Measurements from ENCODE around the gene CCDC197. TPM values are rescaled to one million over a fixed set of nuclear protein-coding genes. Genes with fewer than 3 reads are reported as not detected.

CCDC197 gene
- total RNA-seq, 1 donor = not detected

DNA sequence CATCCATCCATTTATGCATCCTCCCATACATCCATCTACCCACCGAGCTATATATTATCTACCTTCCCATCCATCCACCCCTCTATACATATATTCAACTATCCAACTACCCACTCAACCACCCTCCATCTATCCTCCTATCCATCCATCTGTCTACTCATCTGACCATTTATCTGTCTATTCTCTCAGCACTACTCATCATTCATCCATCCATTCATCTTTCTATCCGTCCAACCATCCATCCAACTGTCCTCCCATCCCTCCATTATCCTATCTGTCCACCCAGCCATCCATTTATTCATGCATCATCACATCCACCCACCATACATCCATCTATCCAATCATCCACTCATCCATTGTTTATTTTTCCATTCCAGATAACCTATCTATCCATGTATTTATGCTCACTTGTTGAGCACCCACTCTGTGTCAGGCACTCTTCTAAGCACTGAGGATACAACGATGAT is 32.2 kb upstream of the CCDC197 start:
- no peaks in the 10 kb centered on the region for H3K9me3 ChIP-seq (ENCODE audit: low read depth, low read length)
- H2AFZ ChIP-seq (ENCODE audit: low read length) = no peak overlapping the region
- no peaks in the 10 kb centered on the region for H4K20me1 ChIP-seq (ENCODE audit: insufficient read depth, low read length)
- no peak overlapping the region for H3K4me3 ChIP-seq (ENCODE audit: insufficient read depth, low read length)
- H3K4me1 ChIP-seq (ENCODE audit: insufficient read depth, low read length) = peaks cover 15% of the 10 kb centered on the region
- H3K27ac ChIP-seq (ENCODE audit: low read depth, low read length) = peak overlapping the region; percentile 69
- no peaks in the 10 kb centered on the region for H3K79me2 ChIP-seq (ENCODE audit: insufficient read depth, low read length)
- H3K27me3 ChIP-seq (ENCODE audit: insufficient read depth, low read length) = no peaks in the 10 kb centered on the region
- H3K4me2 ChIP-seq (ENCODE audit: insufficient read depth, low read length) = no peak overlapping the region
- no peak for DNase-seq (ENCODE audit: insufficient read length, low spot score, missing footprints)
- TF ChIP-seq, protein P1, sequence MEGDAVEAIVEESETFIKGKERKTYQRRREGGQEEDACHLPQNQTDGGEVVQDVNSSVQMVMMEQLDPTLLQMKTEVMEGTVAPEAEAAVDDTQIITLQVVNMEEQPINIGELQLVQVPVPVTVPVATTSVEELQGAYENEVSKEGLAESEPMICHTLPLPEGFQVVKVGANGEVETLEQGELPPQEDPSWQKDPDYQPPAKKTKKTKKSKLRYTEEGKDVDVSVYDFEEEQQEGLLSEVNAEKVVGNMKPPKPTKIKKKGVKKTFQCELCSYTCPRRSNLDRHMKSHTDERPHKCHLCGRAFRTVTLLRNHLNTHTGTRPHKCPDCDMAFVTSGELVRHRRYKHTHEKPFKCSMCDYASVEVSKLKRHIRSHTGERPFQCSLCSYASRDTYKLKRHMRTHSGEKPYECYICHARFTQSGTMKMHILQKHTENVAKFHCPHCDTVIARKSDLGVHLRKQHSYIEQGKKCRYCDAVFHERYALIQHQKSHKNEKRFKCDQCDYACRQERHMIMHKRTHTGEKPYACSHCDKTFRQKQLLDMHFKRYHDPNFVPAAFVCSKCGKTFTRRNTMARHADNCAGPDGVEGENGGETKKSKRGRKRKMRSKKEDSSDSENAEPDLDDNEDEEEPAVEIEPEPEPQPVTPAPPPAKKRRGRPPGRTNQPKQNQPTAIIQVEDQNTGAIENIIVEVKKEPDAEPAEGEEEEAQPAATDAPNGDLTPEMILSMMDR (IDR thresholded peaks at IDR 0.05; ENCODE audit: extremely low read depth, low read depth, low read length) = no peak
- H3K36me3 ChIP-seq (ENCODE audit: insufficient read depth, low read length) = no peaks in the 10 kb centered on the region

DNA sequence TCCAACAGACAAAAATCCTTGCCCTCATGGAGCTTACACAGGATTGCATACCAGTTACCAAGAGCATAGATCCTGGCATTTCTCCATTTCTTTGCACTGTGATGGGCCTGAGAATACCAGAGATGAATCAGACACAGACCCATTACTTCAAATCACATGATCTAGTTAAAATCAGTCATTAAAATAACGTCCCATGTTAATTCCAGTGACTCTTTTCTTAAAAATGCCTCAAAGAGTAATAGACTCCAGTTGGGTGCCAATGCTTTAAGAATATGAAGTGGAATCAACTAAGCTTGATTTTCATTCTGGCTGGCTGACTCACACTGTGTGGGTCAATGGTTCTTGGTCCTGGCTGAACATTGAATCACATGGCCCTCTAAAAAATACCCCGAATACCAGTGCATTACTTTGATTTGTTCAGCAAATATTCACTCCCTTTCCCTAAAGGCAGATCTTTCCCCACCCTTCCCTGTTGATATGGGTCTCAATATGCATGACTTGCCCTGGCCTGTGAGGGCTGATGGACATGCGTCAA is 31.7 kb upstream of the CCDC197 start:
- Histone ChIP-seq H3K36me3 (ENCODE audit: insufficient read depth, low read length) (no peaks in the 10 kb centered on the region), H3K79me2 (ENCODE audit: insufficient read depth, low read length) (no peaks in the 10 kb centered on the region), H3K9me3 (ENCODE audit: low read depth, low read length) (no peaks in the 10 kb centered on the region), H4K20me1 (ENCODE audit: insufficient read depth, low read length) (no peaks in the 10 kb centered on the region), H3K4me1 (ENCODE audit: insufficient read depth, low read length) (peaks cover 10% of the 10 kb centered on the region), H3K27me3 (ENCODE audit: insufficient read depth, low read length) (no peaks in the 10 kb centered on the region), H3K27ac (ENCODE audit: low read depth, low read length) (peak overlapping the region; percentile 72), H2AFZ (ENCODE audit: low read length) (no peak overlapping the region), H3K4me2 (ENCODE audit: insufficient read depth, low read length) (no peak overlapping the region), H3K4me3 (ENCODE audit: insufficient read depth, low read length) (no peak overlapping the region)
- peak; percentile 97 for DNase-seq (ENCODE audit: insufficient read length, low spot score, missing footprints)
- TF ChIP-seq, protein P1 (IDR thresholded peaks at IDR 0.05; ENCODE audit: extremely low read depth, low read depth, low read length) = no peak

DNA sequence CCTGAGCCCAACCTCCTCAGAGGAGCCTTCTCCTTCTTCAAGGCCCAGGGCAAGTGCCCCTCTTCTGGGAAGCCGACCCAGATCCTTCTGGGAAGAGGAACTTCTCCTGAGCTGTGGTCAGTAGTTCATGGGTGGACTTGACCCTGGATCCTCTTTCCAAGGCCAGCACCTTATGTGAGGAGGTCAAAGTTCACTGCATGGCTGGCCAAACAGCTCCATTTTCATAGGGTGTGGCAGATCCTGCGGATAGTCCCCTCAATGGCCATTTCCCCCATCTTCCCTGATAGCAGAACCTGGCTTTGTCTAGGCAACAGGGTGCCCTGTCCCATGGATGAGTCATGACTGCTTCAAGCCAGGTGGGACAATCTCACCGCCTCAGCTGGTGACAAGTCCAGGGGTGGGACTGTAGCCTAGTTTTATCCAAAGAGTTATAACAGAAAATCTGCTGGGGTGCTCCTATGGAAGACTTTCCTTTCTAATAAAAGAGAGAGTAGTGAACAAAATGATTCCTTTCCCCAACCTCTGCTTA is 31.1 kb upstream of the CCDC197 start:
- Histone ChIP-seq H3K79me2 (ENCODE audit: insufficient read depth, low read length) (no peaks in the 10 kb centered on the region), H3K9me3 (ENCODE audit: low read depth, low read length) (no peaks in the 10 kb centered on the region), H3K4me2 (ENCODE audit: insufficient read depth, low read length) (peak overlapping the region; percentile 24), H3K27ac (ENCODE audit: low read depth, low read length) (peak overlapping the region; percentile 72), H3K4me3 (ENCODE audit: insufficient read depth, low read length) (no peak overlapping the region), H3K4me1 (ENCODE audit: insufficient read depth, low read length) (peaks cover 12% of the 10 kb centered on the region), H4K20me1 (ENCODE audit: insufficient read depth, low read length) (no peaks in the 10 kb centered on the region), H2AFZ (ENCODE audit: low read length) (no peak overlapping the region), H3K27me3 (ENCODE audit: insufficient read depth, low read length) (no peaks in the 10 kb centered on the region), H3K36me3 (ENCODE audit: insufficient read depth, low read length) (no peaks in the 10 kb centered on the region)
- TF ChIP-seq, protein P1 (IDR thresholded peaks at IDR 0.05; ENCODE audit: extremely low read depth, low read depth, low read length) = no peak
- DNase-seq (ENCODE audit: insufficient read length, low spot score, missing footprints) = peak; percentile 18

DNA sequence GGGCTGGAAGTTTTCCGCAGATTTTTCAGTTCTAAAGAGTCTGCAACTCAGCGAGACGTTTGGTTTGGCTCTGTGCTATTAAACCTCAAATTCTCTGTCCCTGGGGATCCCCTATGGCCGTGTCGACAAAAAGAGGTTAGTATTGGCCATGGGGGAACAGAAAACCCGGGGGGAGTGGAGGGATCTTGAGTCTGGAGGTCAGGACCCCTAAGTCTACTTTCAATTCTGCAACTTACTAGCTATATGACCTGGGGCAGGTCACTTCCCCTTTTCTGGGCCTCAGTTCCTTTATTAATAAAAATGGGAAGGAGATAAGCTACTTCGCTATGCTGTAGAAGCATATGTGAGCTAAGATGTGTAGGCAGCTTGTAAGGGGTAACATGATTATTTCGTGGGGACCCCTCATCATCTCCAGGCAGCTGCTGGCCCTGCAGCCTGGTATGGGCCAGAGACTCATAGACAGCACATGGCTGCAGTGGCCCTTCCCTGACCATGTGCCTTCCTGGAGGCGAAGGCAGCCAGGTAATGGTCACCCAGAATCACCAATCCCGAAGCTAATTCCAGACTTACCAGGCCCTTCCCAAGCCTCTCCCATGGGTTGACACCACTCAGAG is 29.4 kb upstream of the CCDC197 start:
- Histone ChIP-seq H3K79me2 (ENCODE audit: insufficient read depth, low read length) (no peaks in the 10 kb centered on the region), H3K4me3 (ENCODE audit: insufficient read depth, low read length) (no peak overlapping the region), H3K27ac (ENCODE audit: low read depth, low read length) (no peak overlapping the region), H3K36me3 (ENCODE audit: insufficient read depth, low read length) (no peaks in the 10 kb centered on the region), H3K27me3 (ENCODE audit: insufficient read depth, low read length) (no peaks in the 10 kb centered on the region), H4K20me1 (ENCODE audit: insufficient read depth, low read length) (no peaks in the 10 kb centered on the region), H3K4me1 (ENCODE audit: insufficient read depth, low read length) (peaks cover 12% of the 10 kb centered on the region), H3K4me2 (ENCODE audit: insufficient read depth, low read length) (no peak overlapping the region), H3K9me3 (ENCODE audit: low read depth, low read length) (no peaks in the 10 kb centered on the region), H2AFZ (ENCODE audit: low read length) (no peak overlapping the region)
- TF ChIP-seq, protein P1 (IDR thresholded peaks at IDR 0.05; ENCODE audit: extremely low read depth, low read depth, low read length) = no peak
- DNase-seq (ENCODE audit: insufficient read length, low spot score, missing footprints) = peak; percentile 69
